Sigmoid colon (tissue), 7 donors: ENCODE results near the gene SERPINB11. TPM values are rescaled to one million over a fixed set of nuclear protein-coding genes. Genes with fewer than 3 reads are reported as not detected.

Experiments used
- DNase-seq: peaks from one replicate; pipeline ENCODE4 v3.0.0-alpha.2; 2019
- H3K27ac ChIP-seq, 4 donors: fragments of 200-600 bp; sonication (generic); one replicate each; pipeline ENCODE4 v1.5.1; 2016 to 2019; ENCODE audit warnings: mild to moderate bottlenecking in 1 of 4
- H3K27me3 ChIP-seq, 3 donors: fragments of 200-600 bp; sonication (generic); one replicate each; pipeline ENCODE4 v1.5.1; 2019; ENCODE audit warnings: mild to moderate bottlenecking in 1 of 3
- H3K36me3 ChIP-seq, 4 donors: fragments of 200-600 bp; sonication (generic); one replicate each; pipeline ENCODE4 v1.5.1; 2016 to 2019
- H3K4me1 ChIP-seq, 4 donors: fragments of 200-600 bp; sonication (generic); one replicate each; pipeline ENCODE4 v1.5.1; 2017 to 2019
- H3K4me3 ChIP-seq, 4 donors: fragments of 200-600 bp; sonication (generic); one replicate each; pipeline ENCODE4 v1.5.1; 2017 to 2019; ENCODE audit warnings: mild to moderate bottlenecking in 2 of 4, moderate library complexity in 1 of 4
- H3K9me3 ChIP-seq, 4 donors: fragments of 200-600 bp in 3 of 4; sonication (generic) in 3 of 4; one replicate each; pipeline versions ENCODE4 v1.5.1 to v1.6.1; 2013 to 2019
- EP300 ChIP-seq, 4 donors: sonication (generic); formaldehyde crosslinking; IDR thresholded peaks; one replicate each; pipeline ENCODE4 v1.6.1; 2017; ENCODE audit warnings: antibody characterized with exemption in 4 of 4
- POLR2A ChIP-seq, 2 donors: fragments of 450-650 bp; IDR thresholded peaks; one replicate each; pipeline ENCODE4 v1.6.1; 2016; ENCODE audit warnings: antibody characterized with exemption in 2 of 2, mild to moderate bottlenecking in 2 of 2, moderate library complexity in 2 of 2
- POLR2AphosphoS5 ChIP-seq, 4 donors: sonication (generic); formaldehyde crosslinking; IDR thresholded peaks; one replicate each; pipeline ENCODE4 v1.6.1; 2017; ENCODE audit warnings: antibody characterized with exemption in 4 of 4
- WGBS, 2 donors: extraction: QIAGEN DNeasy Blood & Tissue Kit; methylation state at CpG; one replicate each; pipeline ENCODE4 v1.1.7; 2013; 5-methylcytosine and 5-hydroxymethylcytosine counted together
- intact Hi-C: fragments of 100-400 bp; cut with DNase I; formaldehyde crosslinking; loops from one replicate; pipeline ENCODE4 v1.15.1; 2023
- polyA plus RNA-seq, 3 donors: library from polyadenylated mRNA; stranded (reverse); fragments of 200-250 nt; gene quantifications; one replicate each; pipeline ENCODE4 v1.2.3, GENCODE V29; 2013
- total RNA-seq, 4 donors: library from RNA; depleted of rRNA; stranded (reverse); fragments of >200 nt; gene quantifications; one replicate each; pipeline ENCODE4 v1.1.0, GENCODE V29; 2016
- TF ChIP-seq, protein P1 (sequence below), 4 experiments: fragments of 450-650 bp in 3 of 4; fragments of 200-600 bp in 1 of 4; IDR thresholded peaks; one replicate each; pipeline ENCODE4 v1.5.1; 2016 to 2019; ENCODE audit warnings: antibody characterized with exemption in 4 of 4, mild to moderate bottlenecking in 3 of 4, moderate library complexity in 2 of 4
- donor health status: healthy with polysubstance abuse.
- donor health status: Bipolar disorder and iron deficiency.
- donor health status: healthy.

SERPINB11 gene
- total and polyA plus RNA-seq, 7 donors = not detected

GRCh38 chr18:63677500-63678225 lies 25.1 kb upstream of the SERPINB11 start:
- no peaks in the 10 kb centered on the region for H3K27me3 ChIP-seq
- WGBS, 2 donors = 53 to 69% methylated on average over 5 of the region's 5 CpGs
- intact Hi-C loops = no loop called here
- peaks cover 0 to 3% (median 0%) of the 10 kb centered on the region in 4 donors for H3K4me1 ChIP-seq
- no peaks in the 10 kb centered on the region for H3K9me3 ChIP-seq
- TF ChIP-seq, protein P1, sequence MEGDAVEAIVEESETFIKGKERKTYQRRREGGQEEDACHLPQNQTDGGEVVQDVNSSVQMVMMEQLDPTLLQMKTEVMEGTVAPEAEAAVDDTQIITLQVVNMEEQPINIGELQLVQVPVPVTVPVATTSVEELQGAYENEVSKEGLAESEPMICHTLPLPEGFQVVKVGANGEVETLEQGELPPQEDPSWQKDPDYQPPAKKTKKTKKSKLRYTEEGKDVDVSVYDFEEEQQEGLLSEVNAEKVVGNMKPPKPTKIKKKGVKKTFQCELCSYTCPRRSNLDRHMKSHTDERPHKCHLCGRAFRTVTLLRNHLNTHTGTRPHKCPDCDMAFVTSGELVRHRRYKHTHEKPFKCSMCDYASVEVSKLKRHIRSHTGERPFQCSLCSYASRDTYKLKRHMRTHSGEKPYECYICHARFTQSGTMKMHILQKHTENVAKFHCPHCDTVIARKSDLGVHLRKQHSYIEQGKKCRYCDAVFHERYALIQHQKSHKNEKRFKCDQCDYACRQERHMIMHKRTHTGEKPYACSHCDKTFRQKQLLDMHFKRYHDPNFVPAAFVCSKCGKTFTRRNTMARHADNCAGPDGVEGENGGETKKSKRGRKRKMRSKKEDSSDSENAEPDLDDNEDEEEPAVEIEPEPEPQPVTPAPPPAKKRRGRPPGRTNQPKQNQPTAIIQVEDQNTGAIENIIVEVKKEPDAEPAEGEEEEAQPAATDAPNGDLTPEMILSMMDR (IDR thresholded peaks at IDR 0.05) = no peak
- DNase-seq = no peak
- no peak overlapping the region for H3K4me3 ChIP-seq
- H3K27ac ChIP-seq = no peak overlapping the region
- H3K36me3 ChIP-seq = no peaks in the 10 kb centered on the region

- peaks cover 0 to 3% (median 0%) of the 10 kb centered on the region in 4 donors for H3K4me1 ChIP-seq
- DNase-seq = no peak
- 72 to 82% methylated on average over 5 of the region's 5 CpGs for WGBS, 2 donors
- no peak overlapping the region for H3K27ac ChIP-seq
- TF ChIP-seq, protein P1 (IDR thresholded peaks at IDR 0.05) = no peak
- TF ChIP-seq POLR2AphosphoS5 (IDR thresholded peaks at IDR 0.05) (no peak), EP300 (IDR thresholded peaks at IDR 0.05) (no peak), POLR2A (IDR thresholded peaks at IDR 0.05) (no peak)
- no peaks in the 10 kb centered on the region for H3K27me3 ChIP-seq
- H3K9me3 ChIP-seq = no peaks in the 10 kb centered on the region
- H3K36me3 ChIP-seq = no peaks in the 10 kb centered on the region
- intact Hi-C loops = no loop called here
- H3K4me3 ChIP-seq = no peak overlapping the region
These were observed 22.7 kb upstream of the SERPINB11 start for GRCh38 chr18:63679820-63680606.

DNA sequence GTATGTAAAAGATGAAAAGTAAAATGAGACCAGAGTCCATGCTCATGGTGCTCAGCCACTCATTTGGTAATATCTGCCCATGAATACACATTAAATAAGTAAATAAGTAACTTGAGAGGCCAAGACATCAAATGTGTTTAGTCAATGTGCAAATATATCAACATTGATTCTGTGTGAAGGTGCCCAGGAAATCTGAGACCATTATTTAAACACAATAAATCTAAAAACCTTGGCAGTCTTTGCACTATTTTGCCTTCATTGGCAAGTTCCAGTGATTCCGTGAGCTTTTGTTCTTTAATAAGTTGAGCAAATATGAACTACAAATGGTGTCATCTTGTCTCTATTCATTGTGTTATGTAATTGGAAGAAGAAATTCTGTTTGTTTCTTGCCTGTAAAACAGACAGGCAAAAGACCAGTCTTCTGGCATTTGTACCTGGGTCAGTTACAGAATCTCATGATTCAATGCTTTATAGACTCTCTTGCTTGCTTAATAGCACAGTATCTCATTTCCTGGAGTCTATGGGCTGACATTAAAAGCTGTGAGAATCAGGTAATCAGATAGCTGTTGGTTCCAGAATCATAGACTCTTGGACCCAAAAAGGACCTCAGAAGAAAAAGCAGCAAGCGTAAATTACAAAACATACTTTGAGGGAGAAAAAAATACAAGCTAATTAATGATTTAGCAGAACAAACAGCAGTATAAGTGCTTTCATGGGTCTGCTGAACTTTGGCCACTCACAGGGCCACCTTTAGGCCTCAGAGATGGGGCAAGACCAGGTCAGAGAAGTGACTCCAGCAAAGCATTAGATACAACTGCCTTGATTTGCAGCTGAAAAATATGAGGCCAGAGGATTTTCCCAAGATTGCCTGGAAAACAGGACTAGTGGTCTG lies 21.1 kb upstream of the SERPINB11 start:
- Histone ChIP-seq H3K4me1 (peaks cover 0 to 3% (median 0%) of the 10 kb centered on the region in 4 donors), H3K27me3 (no peaks in the 10 kb centered on the region), H3K27ac (no peak overlapping the region), H3K4me3 (no peak overlapping the region), H3K36me3 (no peaks in the 10 kb centered on the region), H3K9me3 (no peaks in the 10 kb centered on the region)
- no peak for DNase-seq
- intact Hi-C loops = no loop called here
- TF ChIP-seq, protein P1 (IDR thresholded peaks at IDR 0.05) = no peak
- TF ChIP-seq POLR2AphosphoS5 (IDR thresholded peaks at IDR 0.05) (no peak), POLR2A (IDR thresholded peaks at IDR 0.05) (no peak), EP300 (IDR thresholded peaks at IDR 0.05) (no peak)
- WGBS, 2 donors = 39 to 72% methylated on average over 2 of the region's 2 CpGs

GRCh38 chr18:63683152-63683551 lies 19.6 kb upstream of the SERPINB11 start:
- no peak overlapping the region for H3K27ac ChIP-seq
- 13 to 31% methylated on average over 2 of the region's 2 CpGs for WGBS, 2 donors
- no peak overlapping the region for H3K4me3 ChIP-seq
- no peak for DNase-seq
- TF ChIP-seq EP300 (IDR thresholded peaks at IDR 0.05) (no peak), POLR2A (IDR thresholded peaks at IDR 0.05) (no peak), POLR2AphosphoS5 (IDR thresholded peaks at IDR 0.05) (no peak)
- TF ChIP-seq, protein P1 (IDR thresholded peaks at IDR 0.05) = no peak
- H3K9me3 ChIP-seq = no peaks in the 10 kb centered on the region
- H3K27me3 ChIP-seq = no peaks in the 10 kb centered on the region
- intact Hi-C loops = no loop called here
- no peaks in the 10 kb centered on the region for H3K36me3 ChIP-seq
- peaks cover 0 to 3% (median 0%) of the 10 kb centered on the region in 4 donors for H3K4me1 ChIP-seq
